Smooth muscle cell (in vitro differentiated cells): ENCODE data around the gene VMP1. TPM values are rescaled to one million over a fixed set of nuclear protein-coding genes. Genes with fewer than 3 reads are reported as not detected.

ENCODE experiments used
- DNase-seq: peaks from one replicate; lab custom pipeline; 2025; ENCODE audit not compliant: unreplicated experiment; lab: John Stamatoyannopoulos, UW
- H2AFZ ChIP-seq: fragments of 200-600 bp; sonication (generic); 2 replicates; pipeline ENCODE4 v1.6.0; 2016; ENCODE audit warnings: antibody characterized with exemption, low read depth, mild to moderate bottlenecking
- H3F3A ChIP-seq: fragments of 200-600 bp; sonication (generic); 2 replicates; pipeline ENCODE4 v1.6.0; 2017; ENCODE audit warnings: antibody characterized with exemption, low read depth
- H3K27ac ChIP-seq: fragments of 200-600 bp; sonication (generic); 2 replicates; pipeline ENCODE4 v1.5.1; 2016; ENCODE audit warnings: low read depth, mild to moderate bottlenecking
- H3K27me3 ChIP-seq: fragments of 200-600 bp; sonication (generic); 2 replicates; pipeline ENCODE4 v1.6.1; 2016; ENCODE audit warnings: low read depth, mild to moderate bottlenecking
- H3K36me3 ChIP-seq: fragments of 200-600 bp; sonication (generic); 2 replicates; pipeline ENCODE4 v1.5.1; 2016; ENCODE audit warnings: low read depth
- H3K4me1 ChIP-seq: fragments of 200-600 bp; sonication (generic); 2 replicates; pipeline ENCODE4 v1.5.1; 2016; ENCODE audit warnings: low read depth
- H3K4me2 ChIP-seq: fragments of 200-600 bp; sonication (generic); 2 replicates; pipeline ENCODE4 v1.6.0; 2016; ENCODE audit warnings: mild to moderate bottlenecking
- H3K4me3 ChIP-seq: fragments of 200-600 bp; sonication (generic); 2 replicates; pipeline ENCODE4 v1.5.1; 2016; ENCODE audit warnings: mild to moderate bottlenecking
- H3K79me2 ChIP-seq: fragments of 200-600 bp; sonication (generic); 2 replicates; pipeline ENCODE4 v1.6.0; 2016; ENCODE audit warnings: low read depth, mild to moderate bottlenecking
- H3K9ac ChIP-seq: fragments of 200-600 bp; sonication (generic); 2 replicates; pipeline ENCODE4 v1.6.0; 2016; ENCODE audit warnings: low read depth
- H3K9me3 ChIP-seq: fragments of 200-600 bp; sonication (generic); replicated peaks from 2 replicates; pipeline ENCODE4 v1.5.1; 2016; ENCODE audit warnings: low read depth
- H4K20me1 ChIP-seq: fragments of 200-600 bp; sonication (generic); 2 replicates; pipeline ENCODE4 v1.6.0; 2016; ENCODE audit warnings: low read depth
- CTCF ChIP-seq: fragments of 200-600 bp; sonication (generic); IDR thresholded peaks from 2 replicates; pipeline ENCODE4 v1.5.1; 2017; ENCODE audit warnings: borderline replicate concordance, mild to moderate bottlenecking, antibody characterized with exemption; ENCODE audit not compliant: insufficient read depth, poor library complexity, severe bottlenecking
- WGBS: methylation state at CpG from one replicate; pipeline ENCODE4 v1.1.7; 2016; ENCODE audit warnings: low lambda C conversion rate; 5-methylcytosine and 5-hydroxymethylcytosine counted together
- polyA plus RNA-seq: library from polyadenylated mRNA; unstranded; fragments of >200 nt; fragmentation: Nextera tagmentation; extraction: Ambion mirVana; gene quantifications from 2 replicates; pipeline ENCODE4 v1.2.1, GENCODE V29; 2016
- total RNA-seq: library from RNA; depleted of rRNA; stranded (reverse); fragments of >200 nt; gene quantifications from 2 replicates; pipeline ENCODE4 v1.2.3, GENCODE V29; 2014

VMP1 gene
- total and polyA plus RNA-seq, 2 experiments from 2014 or later, result 102 to 545 TPM

DNA sequence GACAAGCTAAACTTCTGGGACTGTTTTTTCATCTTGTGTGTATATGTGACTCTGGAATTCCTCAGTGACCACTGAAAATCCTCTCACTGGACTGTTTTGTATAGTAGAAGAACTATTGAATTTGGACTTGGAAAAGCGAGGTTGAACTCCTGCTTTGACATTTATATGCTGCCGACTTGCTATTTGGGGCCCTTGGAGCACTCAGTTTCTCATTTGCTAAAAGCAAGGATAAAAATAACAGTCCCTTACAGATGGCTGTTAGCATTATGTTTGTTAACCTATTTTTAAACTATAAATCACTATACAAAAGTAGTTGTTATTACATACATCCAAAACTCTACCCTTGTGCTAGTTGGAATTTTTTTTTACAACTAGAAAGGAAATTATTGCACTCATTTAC is 9.0 kb downstream of the VMP1 start:
- Histone ChIP-seq H3K27ac (peak overlapping the region; percentile 6), H3K4me3 (no peak overlapping the region), H3K27me3 (no peaks in the 10 kb centered on the region), H2AFZ (no peak overlapping the region), H3K4me2 (no peak overlapping the region), H3K4me1 (no peaks in the 10 kb centered on the region), H4K20me1 (peaks cover 95% of the 10 kb centered on the region), H3K79me2 (peaks cover 100% of the 10 kb centered on the region), H3K36me3 (no peaks in the 10 kb centered on the region), H3K9me3 (no peaks in the 10 kb centered on the region), H3F3A (peaks cover 3% of the 10 kb centered on the region), H3K9ac (no peak overlapping the region)
- no peak for DNase-seq
- TF ChIP-seq CTCF, result no peak
- 92% methylated on average over 2 of the region's 2 CpGs for WGBS

- Histone ChIP-seq H3K79me2 (peaks cover 99% of the 10 kb centered on the region), H3K4me2 (no peak overlapping the region), H3K4me1 (no peaks in the 10 kb centered on the region), H3K27ac (no peak overlapping the region), H3K4me3 (no peak overlapping the region), H3K9ac (no peak overlapping the region), H3K36me3 (peaks cover 4% of the 10 kb centered on the region), H2AFZ (no peak overlapping the region), H3K27me3 (no peaks in the 10 kb centered on the region), H3F3A (peaks cover 3% of the 10 kb centered on the region), H3K9me3 (no peaks in the 10 kb centered on the region), H4K20me1 (peaks cover 97% of the 10 kb centered on the region)
- TF ChIP-seq CTCF, result no peak
- no peak for DNase-seq
Observed at GRCh38 chr17:59719526-59719925, 12.1 kb downstream of the VMP1 start.

DNA sequence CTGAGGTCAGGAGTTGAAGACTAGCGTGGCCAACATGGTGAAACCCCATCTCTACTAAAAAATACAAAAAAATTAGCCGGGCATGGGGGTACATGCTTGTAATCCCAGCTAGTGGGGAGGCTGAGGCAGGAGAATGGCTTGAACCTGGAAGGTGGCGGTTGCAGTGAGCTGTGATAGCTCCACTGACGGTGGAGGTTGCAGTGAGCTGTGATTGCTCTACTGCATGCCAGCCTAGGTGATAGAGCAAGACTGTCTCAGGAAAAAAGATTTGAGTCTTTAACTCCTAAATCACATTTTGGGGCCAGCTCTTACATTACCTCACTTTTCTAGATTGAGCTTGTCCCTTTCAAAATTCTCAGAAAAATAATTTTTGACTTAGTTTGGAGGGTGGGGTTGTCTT is 15.2 kb downstream of the VMP1 start:
- Histone ChIP-seq H3F3A (no peaks in the 10 kb centered on the region), H3K4me1 (no peaks in the 10 kb centered on the region), H3K79me2 (peaks cover 96% of the 10 kb centered on the region), H3K4me2 (no peak overlapping the region), H3K27me3 (no peaks in the 10 kb centered on the region), H3K27ac (no peak overlapping the region), H3K9me3 (no peaks in the 10 kb centered on the region), H3K4me3 (no peak overlapping the region), H2AFZ (no peak overlapping the region), H3K9ac (no peak overlapping the region), H3K36me3 (peaks cover 4% of the 10 kb centered on the region), H4K20me1 (peaks cover 94% of the 10 kb centered on the region)
- TF ChIP-seq CTCF, result no peak
- DNase-seq, result no peak
- 97% methylated on average over 4 of the region's 4 CpGs for WGBS

DNA sequence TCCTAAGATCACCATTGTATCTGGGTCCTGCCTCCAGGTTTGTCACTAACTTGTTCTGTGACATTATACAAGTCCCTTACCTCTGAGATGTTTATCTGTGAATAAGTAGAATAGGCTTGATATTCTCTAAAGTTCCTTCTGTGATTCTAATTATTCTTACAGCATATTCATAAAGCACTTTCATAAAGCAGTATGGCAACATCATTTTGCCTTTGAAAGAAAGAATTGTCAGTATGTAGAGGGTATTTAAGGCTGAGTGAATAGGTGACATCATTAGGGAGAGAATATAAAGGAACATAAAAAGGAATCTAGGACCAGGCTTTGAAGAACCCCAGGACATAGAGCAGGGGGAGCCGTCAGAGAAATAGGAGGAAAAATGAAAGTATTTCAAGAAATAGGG is 15.6 kb downstream of the VMP1 start:
- no peaks in the 10 kb centered on the region for H3K9me3 ChIP-seq
- H3F3A ChIP-seq, result no peaks in the 10 kb centered on the region
- H3K27ac ChIP-seq, result no peak overlapping the region
- peaks cover 4% of the 10 kb centered on the region for H3K36me3 ChIP-seq
- no peak overlapping the region for H3K4me3 ChIP-seq
- H3K4me2 ChIP-seq, result no peak overlapping the region
- no peak for TF ChIP-seq CTCF
- peaks cover 95% of the 10 kb centered on the region for H4K20me1 ChIP-seq
- H2AFZ ChIP-seq, result no peak overlapping the region
- no peak for DNase-seq
- no peaks in the 10 kb centered on the region for H3K4me1 ChIP-seq
- peaks cover 96% of the 10 kb centered on the region for H3K79me2 ChIP-seq
- no peak overlapping the region for H3K9ac ChIP-seq
- WGBS, result 85% methylated on average over 1 of the region's 1 CpG
- no peaks in the 10 kb centered on the region for H3K27me3 ChIP-seq
